GM12891 (cell line): ENCODE measurements around the gene PDZRN4.

Experiments used
- PAX5 ChIP-seq: IDR thresholded peaks from 2 replicates; pipeline ENCODE4 v1.6.1; 2011; ENCODE audit warnings: low read length, moderate library complexity, mild to moderate bottlenecking; ENCODE audit not compliant: insufficient read depth, severe bottlenecking
- POLR2A ChIP-seq: IDR thresholded peaks from 2 replicates; pipeline ENCODE4 v1.6.1; 2011; ENCODE audit warnings: low read depth, low read length, control low read depth
- POLR2AphosphoS5 ChIP-seq: IDR thresholded peaks from 2 replicates; pipeline ENCODE4 v1.6.1; 2011; ENCODE audit warnings: low read depth, low read length, control low read depth
- POU2F2 ChIP-seq: IDR thresholded peaks from 2 replicates; pipeline ENCODE4 v1.6.1; 2011; ENCODE audit warnings: low read depth, mild to moderate bottlenecking, control low read depth, low read length, moderate library complexity
- SPI1 ChIP-seq: IDR thresholded peaks from 2 replicates; pipeline ENCODE4 v1.6.1; 2011; ENCODE audit warnings: low read depth, low read length, control low read depth
- TAF1 ChIP-seq: IDR thresholded peaks from 2 replicates; pipeline ENCODE4 v1.6.1; 2011; ENCODE audit warnings: low read depth, low read length, control low read depth

- TF ChIP-seq POLR2AphosphoS5 (no peak), POLR2A (no peak), TAF1 (no peak), PAX5 (no peak), POU2F2 (no peak), SPI1 (no peak)
Observed at GRCh38 chr12:41264281-41264680, 76.2 kb downstream of the PDZRN4 start.
